ENCODE measurements around the gene HS3ST4.

GRCh38 chr16:25931473-25932035 lies 239.8 kb downstream of the HS3ST4 start:
- no peak for TF ChIP-seq CTCF (IDR thresholded peaks at IDR 0.05; ENCODE audit: low read depth, low read length)
- no peak for TF ChIP-seq EZH2phosphoT487 (IDR thresholded peaks at IDR 0.05; ENCODE audit: low read depth)
